Neural cell (in vitro differentiated cells): ENCODE results near the gene AGPAT4.

ENCODE experiments used
- CTCF ChIP-seq: fragments of 450-650 bp; IDR thresholded peaks from 2 replicates; pipeline ENCODE4 v1.5.1; 2014; ENCODE audit warnings: antibody characterized with exemption, mild to moderate bottlenecking, moderate library complexity; ENCODE audit not compliant: poor library complexity, severe bottlenecking
- EP300 ChIP-seq: fragments of 450-650 bp; conservative IDR thresholded peaks from 2 replicates; pipeline ENCODE4 v1.6.1; 2014; ENCODE audit warnings: antibody characterized with exemption, mild to moderate bottlenecking, moderate library complexity; ENCODE audit not compliant: poor library complexity, severe bottlenecking
- EZH2 ChIP-seq: fragments of 200-600, 300-800 bp; shearing (Covaris generic), sonication (generic); IDR thresholded peaks from 2 replicates; pipeline ENCODE4 v1.6.1; 2014; ENCODE audit warnings: antibody characterized with exemption, low read length, borderline replicate concordance, mild to moderate bottlenecking; ENCODE audit not compliant: insufficient read depth, poor library complexity, severe bottlenecking
- POLR2AphosphoS5 ChIP-seq: IDR thresholded peaks from 2 replicates; pipeline ENCODE4 v1.6.1; 2012

GRCh38 chr6:161244725-161245124 lies 29.1 kb downstream of the AGPAT4 start:
- TF ChIP-seq EP300 (no peak), CTCF (no peak), POLR2AphosphoS5 (no peak), EZH2 (no peak)
